Parathyroid adenoma (tissue), 2 donors: Measurements from ENCODE around the gene ADGRF4.
"Not testable (repeated sequence)": the region's sequence is repeated elsewhere in the genome, so short reads cannot be mapped to it uniquely, and the experiment has no call there.

Experiments used
- H2AFZ ChIP-seq: fragments of 300-600 bp; sonication (generic); one replicate; pipeline ENCODE4 v1.7.0; 2017; ENCODE audit warnings: antibody characterized with exemption, mild to moderate bottlenecking
- H3K27ac ChIP-seq: fragments of 300-600 bp; sonication (generic); one replicate; pipeline ENCODE4 v1.7.0; 2017
- H3K27me3 ChIP-seq: fragments of 300-600 bp; sonication (generic); one replicate; pipeline ENCODE4 v1.7.0; 2017; ENCODE audit warnings: low read length; ENCODE audit not compliant: control insufficient read depth, insufficient read depth
- H3K36me3 ChIP-seq: fragments of 300-600 bp; sonication (generic); one replicate; pipeline ENCODE4 v1.7.0; 2017; ENCODE audit warnings: low read length; ENCODE audit not compliant: control insufficient read depth, insufficient read depth
- H3K4me1 ChIP-seq: fragments of 300-600 bp; sonication (generic); one replicate; pipeline ENCODE4 v1.7.0; 2017; ENCODE audit warnings: control low read depth
- H3K4me2 ChIP-seq: fragments of 300-600 bp; sonication (generic); one replicate; pipeline ENCODE4 v1.7.0; 2017; ENCODE audit warnings: low read length
- H3K4me3 ChIP-seq: fragments of 300-600 bp; sonication (generic); one replicate; pipeline ENCODE4 v1.7.0; 2017; ENCODE audit warnings: low read depth, low read length
- H3K79me2 ChIP-seq: fragments of 300-600 bp; sonication (generic); one replicate; pipeline ENCODE4 v1.7.0; 2017; ENCODE audit warnings: control low read depth
- H3K9ac ChIP-seq: fragments of 300-600 bp; sonication (generic); one replicate; pipeline ENCODE4 v1.7.0; 2017; ENCODE audit warnings: mild to moderate bottlenecking
- H3K9me3 ChIP-seq: fragments of 300-600 bp; sonication (generic); one replicate; pipeline ENCODE4 v1.7.0; 2017; ENCODE audit warnings: low read length; ENCODE audit not compliant: control insufficient read depth
- TF ChIP-seq, protein P1 (sequence below): fragments of 300-600 bp; sonication (generic); IDR thresholded peaks from one replicate; pipeline ENCODE4 v1.7.0; 2017; ENCODE audit warnings: antibody characterized with exemption, mild to moderate bottlenecking
- donor health status: primary hyperparathyroidism.

ADGRF4 gene

DNA sequence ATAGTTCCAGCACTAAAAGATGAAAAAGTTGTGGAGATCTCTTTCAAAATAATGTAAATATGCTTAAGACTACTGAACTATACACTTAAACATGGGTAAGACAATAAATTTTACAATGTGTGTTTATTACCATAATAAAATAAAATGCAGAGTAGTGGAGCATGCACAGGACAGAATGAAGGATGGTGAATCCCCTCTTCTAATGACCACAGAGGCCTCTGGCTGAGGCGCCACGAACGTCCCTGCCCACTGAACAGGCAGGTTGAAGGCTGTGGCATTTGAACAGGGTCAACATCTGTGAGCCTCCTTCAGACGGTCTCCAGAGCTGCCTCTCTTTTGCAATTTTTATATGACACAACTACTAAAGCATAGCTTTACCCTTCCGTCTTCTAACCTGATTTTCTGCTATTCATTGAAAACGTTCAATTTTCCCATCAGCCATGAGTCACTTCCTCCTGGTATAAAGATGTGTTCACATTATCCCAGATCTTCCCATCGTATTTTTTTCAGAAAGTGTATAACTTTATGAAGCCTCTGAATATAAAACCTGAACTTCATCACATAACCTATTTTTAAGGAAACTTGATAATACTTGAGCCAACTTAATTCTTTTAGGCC, 37.8 kb downstream of the ADGRF4 start:
- Histone ChIP-seq H3K27ac (no peak overlapping the region), H3K9me3 (no peaks in the 10 kb centered on the region), H3K4me1 (no peaks in the 10 kb centered on the region), H3K79me2 (no peaks in the 10 kb centered on the region), H3K4me2 (no peak overlapping the region), H3K27me3 (no peaks in the 10 kb centered on the region), H3K4me3 (no peak overlapping the region), H3K9ac (no peak overlapping the region), H3K36me3 (no peaks in the 10 kb centered on the region), H2AFZ (no peak overlapping the region)
- TF ChIP-seq, protein P1, sequence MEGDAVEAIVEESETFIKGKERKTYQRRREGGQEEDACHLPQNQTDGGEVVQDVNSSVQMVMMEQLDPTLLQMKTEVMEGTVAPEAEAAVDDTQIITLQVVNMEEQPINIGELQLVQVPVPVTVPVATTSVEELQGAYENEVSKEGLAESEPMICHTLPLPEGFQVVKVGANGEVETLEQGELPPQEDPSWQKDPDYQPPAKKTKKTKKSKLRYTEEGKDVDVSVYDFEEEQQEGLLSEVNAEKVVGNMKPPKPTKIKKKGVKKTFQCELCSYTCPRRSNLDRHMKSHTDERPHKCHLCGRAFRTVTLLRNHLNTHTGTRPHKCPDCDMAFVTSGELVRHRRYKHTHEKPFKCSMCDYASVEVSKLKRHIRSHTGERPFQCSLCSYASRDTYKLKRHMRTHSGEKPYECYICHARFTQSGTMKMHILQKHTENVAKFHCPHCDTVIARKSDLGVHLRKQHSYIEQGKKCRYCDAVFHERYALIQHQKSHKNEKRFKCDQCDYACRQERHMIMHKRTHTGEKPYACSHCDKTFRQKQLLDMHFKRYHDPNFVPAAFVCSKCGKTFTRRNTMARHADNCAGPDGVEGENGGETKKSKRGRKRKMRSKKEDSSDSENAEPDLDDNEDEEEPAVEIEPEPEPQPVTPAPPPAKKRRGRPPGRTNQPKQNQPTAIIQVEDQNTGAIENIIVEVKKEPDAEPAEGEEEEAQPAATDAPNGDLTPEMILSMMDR, result no peak

DNA sequence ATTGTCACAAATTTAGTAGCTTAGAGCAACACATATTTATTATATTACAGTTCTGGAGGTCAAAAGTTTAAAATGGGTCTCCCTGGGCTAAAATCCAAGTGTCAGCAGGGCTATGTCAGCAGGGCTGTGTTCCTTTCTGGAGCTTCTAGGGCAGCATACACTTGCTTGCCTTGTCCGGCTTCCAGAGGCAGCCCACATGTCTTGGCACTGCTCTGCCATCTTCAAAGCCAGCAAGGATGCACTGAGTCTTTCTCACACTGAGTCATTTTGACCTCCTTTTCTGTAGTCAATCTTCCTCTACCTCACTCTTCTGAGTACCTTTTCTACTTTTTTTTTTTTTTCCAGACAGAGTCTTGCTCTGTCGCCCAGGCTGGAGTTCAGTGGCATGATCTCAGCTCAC, 39.0 kb downstream of the ADGRF4 start:
- no peaks in the 10 kb centered on the region for H3K79me2 ChIP-seq
- no peaks in the 10 kb centered on the region for H3K4me1 ChIP-seq
- TF ChIP-seq, protein P1, result no peak
- H3K27ac ChIP-seq, result no peak overlapping the region
- H2AFZ ChIP-seq, result no peak overlapping the region
- H3K9me3 ChIP-seq, result no peaks in the 10 kb centered on the region
- H3K4me3 ChIP-seq, result no peak overlapping the region
- H3K9ac ChIP-seq, result no peak overlapping the region
- H3K27me3 ChIP-seq, result no peaks in the 10 kb centered on the region
- no peaks in the 10 kb centered on the region for H3K36me3 ChIP-seq
- no peak overlapping the region for H3K4me2 ChIP-seq

DNA sequence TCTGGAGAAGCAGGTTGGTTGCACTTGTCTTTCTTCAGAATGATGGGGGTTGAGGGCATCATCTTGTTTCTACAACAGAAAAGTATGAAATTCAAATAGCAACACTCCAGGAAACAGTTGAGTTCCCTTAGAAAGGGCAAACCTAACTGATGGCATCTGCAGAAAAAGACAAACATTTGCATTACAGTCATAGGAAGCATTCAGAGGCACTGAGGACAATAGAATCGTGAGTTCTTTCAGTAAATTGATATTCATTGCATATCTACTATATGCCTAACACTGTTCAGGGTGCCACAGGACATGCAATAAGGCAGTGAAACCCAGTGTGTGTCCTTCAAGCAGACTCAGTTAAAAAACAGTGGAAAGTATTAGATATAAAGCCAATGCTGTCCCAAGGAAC, 42.3 kb downstream of the ADGRF4 start:
- H3K9me3 ChIP-seq, result no peaks in the 10 kb centered on the region
- no peaks in the 10 kb centered on the region for H3K79me2 ChIP-seq
- H3K4me3 ChIP-seq, result no peak overlapping the region
- no peak overlapping the region for H3K9ac ChIP-seq
- H3K4me2 ChIP-seq, result no peak overlapping the region
- H3K27me3 ChIP-seq, result no peaks in the 10 kb centered on the region
- TF ChIP-seq, protein P1, result no peak
- H3K4me1 ChIP-seq, result no peaks in the 10 kb centered on the region
- no peaks in the 10 kb centered on the region for H3K36me3 ChIP-seq
- no peak overlapping the region for H3K27ac ChIP-seq
- H2AFZ ChIP-seq, result no peak overlapping the region

DNA sequence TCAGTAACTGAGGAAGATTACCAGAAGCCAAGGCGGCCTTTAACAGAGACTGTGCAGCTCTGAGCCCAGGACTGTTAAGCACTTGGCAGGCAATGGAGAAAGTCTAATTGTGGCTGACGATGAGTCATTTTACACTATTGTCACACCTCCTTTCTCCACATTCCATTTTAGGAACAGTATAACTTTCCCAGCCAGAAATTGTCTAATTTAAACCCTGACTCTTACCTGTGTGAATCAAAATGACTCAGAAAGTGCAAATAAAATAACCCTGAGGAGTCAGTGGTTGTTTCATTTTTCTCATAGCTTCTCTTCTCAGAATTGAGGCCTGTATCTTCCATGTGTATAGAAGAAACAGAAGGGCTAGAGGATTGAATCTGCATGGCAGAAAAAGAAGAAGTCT, 43.4 kb downstream of the ADGRF4 start:
- Histone ChIP-seq H3K27ac (no peak overlapping the region), H3K79me2 (no peaks in the 10 kb centered on the region), H3K9me3 (no peaks in the 10 kb centered on the region), H3K36me3 (no peaks in the 10 kb centered on the region), H3K9ac (no peak overlapping the region), H3K4me3 (no peak overlapping the region), H2AFZ (no peak overlapping the region), H3K4me1 (no peaks in the 10 kb centered on the region), H3K4me2 (no peak overlapping the region), H3K27me3 (no peaks in the 10 kb centered on the region)
- TF ChIP-seq, protein P1, result no peak

DNA sequence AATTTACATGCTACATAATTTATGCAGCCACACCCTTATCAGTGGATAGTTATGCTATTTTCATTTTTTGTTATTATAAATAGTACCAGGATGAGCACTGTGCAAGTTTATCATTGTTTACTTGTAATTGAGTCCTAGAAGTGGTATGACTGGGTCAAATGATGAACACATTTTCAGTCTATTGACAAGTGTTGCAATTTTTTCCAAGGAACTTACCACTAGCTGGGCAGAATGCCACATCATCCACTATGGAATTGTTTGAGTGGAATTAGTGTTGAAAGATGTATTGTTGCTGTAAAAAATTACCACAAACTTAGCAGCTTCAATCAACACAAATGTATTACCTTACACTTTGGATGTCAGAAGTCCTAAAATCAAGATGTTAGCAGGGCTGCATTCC, 45.4 kb downstream of the ADGRF4 start:
- no peak overlapping the region for H3K4me2 ChIP-seq
- no peak overlapping the region for H3K9ac ChIP-seq
- H3K27ac ChIP-seq, result no peak overlapping the region
- no peak overlapping the region for H3K4me3 ChIP-seq
- H2AFZ ChIP-seq, result no peak overlapping the region
- H3K36me3 ChIP-seq, result no peaks in the 10 kb centered on the region
- no peaks in the 10 kb centered on the region for H3K79me2 ChIP-seq
- no peaks in the 10 kb centered on the region for H3K27me3 ChIP-seq
- TF ChIP-seq, protein P1, result no peak
- no peaks in the 10 kb centered on the region for H3K9me3 ChIP-seq
- no peaks in the 10 kb centered on the region for H3K4me1 ChIP-seq

DNA sequence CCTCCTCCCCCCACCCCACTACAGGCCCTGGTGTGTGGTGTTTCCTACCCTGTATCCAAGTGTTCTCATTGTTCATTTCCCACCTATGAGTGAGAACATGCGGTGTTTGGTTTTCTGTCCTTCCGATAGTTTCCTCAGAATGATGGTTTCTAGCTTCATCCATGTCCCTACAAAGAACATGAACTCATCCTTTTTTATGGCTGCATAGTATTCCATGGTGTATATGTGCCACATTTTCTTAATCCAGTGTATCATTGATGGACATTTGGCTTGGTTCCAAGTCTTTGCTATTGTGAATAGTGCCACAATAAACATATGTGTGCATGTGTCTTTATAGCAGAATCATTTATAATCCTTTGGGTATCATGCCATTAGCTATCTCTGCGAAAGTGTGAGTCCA, 46.9 kb downstream of the ADGRF4 start:
- not testable (repeated sequence) for H3K27me3 ChIP-seq, H3K4me3 ChIP-seq, H3K79me2 ChIP-seq, H3K36me3 ChIP-seq, H2AFZ ChIP-seq, H3K4me1 ChIP-seq, H3K9me3 ChIP-seq, H3K9ac ChIP-seq, H3K27ac ChIP-seq, H3K4me2 ChIP-seq
